ENCODE measurements around the gene INPP5D.

Gene INPP5D

GRCh38 chr2:233233618-233234230 lies 173.6 kb downstream of the INPP5D start:
- Histone ChIP-seq H3K27ac (replicated peaks) (no peak overlapping the region), H3K27me3 (ENCODE audit: insufficient read depth, poor library complexity, severe bottlenecking) (no peaks in the 10 kb centered on the region), H3K4me3 (replicated peaks; ENCODE audit: insufficient read depth, low read length) (no peak overlapping the region)
- no peak for DNase-seq (ENCODE audit: low read depth in 1 of 2, low spot score in 1 of 2)
- no peak for TF ChIP-seq POLR2AphosphoS5 (IDR thresholded peaks at IDR 0.05; ENCODE audit: low read depth)
- peak; percentile 72; the same call in 1 of the 2 replicates for TF ChIP-seq SPI1 (IDR thresholded peaks at IDR 0.05; ENCODE audit: borderline replicate concordance, low read depth)

GRCh38 chr2:233234264-233234663 lies 174.1 kb downstream of the INPP5D start:
- TF ChIP-seq REST (IDR thresholded peaks at IDR 0.05; ENCODE audit: insufficient replicate concordance, low read depth): no peak
- no peak for TF ChIP-seq SPI1 (IDR thresholded peaks at IDR 0.05; ENCODE audit: borderline replicate concordance, low read depth)
- TF ChIP-seq GABPA (IDR thresholded peaks at IDR 0.05; ENCODE audit: low read depth): no peak
- TF ChIP-seq POLR2AphosphoS5 (IDR thresholded peaks at IDR 0.05; ENCODE audit: low read depth): no peak
- no peak for TF ChIP-seq CTCF (IDR thresholded peaks at IDR 0.05; ENCODE audit: insufficient read depth, low read length)

GRCh38 chr2:233234996-233235395 lies 174.9 kb downstream of the INPP5D start:
- H3K27me3 ChIP-seq (ENCODE audit: insufficient read depth, poor library complexity, severe bottlenecking): no peaks in the 10 kb centered on the region
- H3K4me3 ChIP-seq (replicated peaks; ENCODE audit: insufficient read depth, low read length): no peak overlapping the region
- no peak for DNase-seq (ENCODE audit: low read depth in 1 of 2, low spot score in 1 of 2)
- TF ChIP-seq POLR2AphosphoS5 (IDR thresholded peaks at IDR 0.05; ENCODE audit: low read depth) (no peak), CTCF (IDR thresholded peaks at IDR 0.05; ENCODE audit: insufficient read depth, low read length) (no peak), SPI1 (IDR thresholded peaks at IDR 0.05; ENCODE audit: borderline replicate concordance, low read depth) (no peak), GABPA (IDR thresholded peaks at IDR 0.05; ENCODE audit: low read depth) (no peak), REST (IDR thresholded peaks at IDR 0.05; ENCODE audit: insufficient replicate concordance, low read depth) (no peak)
- no peak overlapping the region for H3K27ac ChIP-seq (replicated peaks)

More at GRCh38 chr2:233234264-233234663, 174.1 kb downstream of the INPP5D start:
- DNase-seq (ENCODE audit: low read depth in 1 of 2, low spot score in 1 of 2): no peak
- H3K27me3 ChIP-seq (ENCODE audit: insufficient read depth, poor library complexity, severe bottlenecking): no peaks in the 10 kb centered on the region
- H3K27ac ChIP-seq (replicated peaks): no peak overlapping the region
- H3K4me3 ChIP-seq (replicated peaks; ENCODE audit: insufficient read depth, low read length): no peak overlapping the region

GRCh38 chr2:233235977-233236376 lies 175.8 kb downstream of the INPP5D start:
- DNase-seq (ENCODE audit: low read depth in 1 of 2, low spot score in 1 of 2): no peak
- Histone ChIP-seq H3K27me3 (ENCODE audit: insufficient read depth, poor library complexity, severe bottlenecking) (no peaks in the 10 kb centered on the region), H3K27ac (replicated peaks) (no peak overlapping the region), H3K4me3 (replicated peaks; ENCODE audit: insufficient read depth, low read length) (no peak overlapping the region)
- TF ChIP-seq POLR2AphosphoS5 (IDR thresholded peaks at IDR 0.05; ENCODE audit: low read depth): no peak
- no peak for TF ChIP-seq SPI1 (IDR thresholded peaks at IDR 0.05; ENCODE audit: borderline replicate concordance, low read depth)
- no peak for TF ChIP-seq GABPA (IDR thresholded peaks at IDR 0.05; ENCODE audit: low read depth)

All from HL-60 (cell line).